H9 (cell line): ENCODE results near the gene SPRED1. TPM values are rescaled to one million over a fixed set of nuclear protein-coding genes. Genes with fewer than 3 reads are reported as not detected.

Experiments
- DNase-seq: peaks from one replicate; pipeline ENCODE4 v3.0.0-alpha.2; 2017
- H2AFZ ChIP-seq: one replicate; pipeline ENCODE4 v1.6.1; 2013; ENCODE audit warnings: mild to moderate bottlenecking, low read length, control low read depth, moderate library complexity
- H2AK5ac ChIP-seq: 2 replicates; pipeline ENCODE4 v1.6.1; 2013; ENCODE audit warnings: low read length, control low read depth, mixed read lengths; ENCODE audit not compliant: insufficient read length
- H2BK120ac ChIP-seq: one replicate; pipeline ENCODE4 v1.6.1; 2013; ENCODE audit warnings: low read depth, mild to moderate bottlenecking, low read length, control low read depth, inconsistent platforms; ENCODE audit not compliant: poor library complexity, severe bottlenecking
- H2BK12ac ChIP-seq: 2 replicates; pipeline ENCODE4 v1.6.1; 2013; ENCODE audit warnings: low read length, control low read depth, mixed read lengths, low read depth; ENCODE audit not compliant: insufficient read length
- H2BK15ac ChIP-seq: 2 replicates; pipeline ENCODE4 v1.6.1; 2013; ENCODE audit warnings: low read depth, low read length, control low read depth
- H2BK20ac ChIP-seq: one replicate; pipeline ENCODE4 v1.6.1; 2013; ENCODE audit warnings: low read depth, mild to moderate bottlenecking, low read length, control low read depth, inconsistent platforms; ENCODE audit not compliant: poor library complexity, severe bottlenecking
- H2BK5ac ChIP-seq: 2 replicates; pipeline ENCODE4 v1.6.1; 2013; ENCODE audit warnings: low read length, control low read depth, mixed read lengths; ENCODE audit not compliant: insufficient read length
- H3K14ac ChIP-seq: 2 replicates; pipeline ENCODE4 v1.6.1; 2013; ENCODE audit warnings: low read length, control low read depth; ENCODE audit not compliant: insufficient read depth
- H3K18ac ChIP-seq: 2 replicates; pipeline ENCODE4 v1.6.1; 2013; ENCODE audit warnings: low read depth, mild to moderate bottlenecking, mixed read lengths, low read length, control low read depth; ENCODE audit not compliant: insufficient read length
- H3K23ac ChIP-seq: 2 replicates; pipeline ENCODE4 v1.6.1; 2013; ENCODE audit warnings: low read length, control low read depth, mixed read lengths, low read depth; ENCODE audit not compliant: insufficient read length
- H3K23me2 ChIP-seq: 2 replicates; pipeline ENCODE4 v1.6.1; 2013; ENCODE audit warnings: low read depth, mild to moderate bottlenecking, mixed read lengths, low read length, control low read depth; ENCODE audit not compliant: insufficient read length, poor library complexity, severe bottlenecking
- H3K27ac ChIP-seq: 2 replicates; pipeline ENCODE4 v1.5.1; 2013; ENCODE audit warnings: low read length, control low read depth, mixed read lengths, low read depth; ENCODE audit not compliant: insufficient read length
- H3K27me3 ChIP-seq: 2 replicates; pipeline ENCODE4 v1.6.1; 2013; ENCODE audit warnings: low read length, control low read depth, inconsistent platforms; ENCODE audit not compliant: insufficient read depth
- H3K4ac ChIP-seq: 2 replicates; pipeline ENCODE4 v1.6.1; 2013; ENCODE audit warnings: low read depth, mild to moderate bottlenecking, control low read depth, inconsistent platforms, low read length, moderate library complexity
- H3K4me1 ChIP-seq: 2 replicates; pipeline ENCODE4 v1.6.1; 2013; ENCODE audit warnings: low read length, control low read depth, inconsistent platforms; ENCODE audit not compliant: insufficient read depth
- H3K4me2 ChIP-seq: 2 replicates; pipeline ENCODE4 v1.6.1; 2013; ENCODE audit warnings: low read length, control low read depth, mixed read lengths; ENCODE audit not compliant: insufficient read length, insufficient read depth
- H3K56ac ChIP-seq: 2 replicates; pipeline ENCODE4 v1.6.1; 2013; ENCODE audit warnings: low read depth, mild to moderate bottlenecking, mixed read lengths, low read length, control low read depth; ENCODE audit not compliant: insufficient read length
- H3K79me1 ChIP-seq: 2 replicates; pipeline ENCODE4 v1.6.1; 2013; ENCODE audit warnings: low read depth, mild to moderate bottlenecking, moderate library complexity, low read length, control low read depth, inconsistent platforms; ENCODE audit not compliant: insufficient read depth, poor library complexity, severe bottlenecking
- H3K79me2 ChIP-seq: 2 replicates; pipeline ENCODE4 v1.6.1; 2013; ENCODE audit warnings: low read length, control low read depth, inconsistent platforms; ENCODE audit not compliant: insufficient read depth
- H3K9ac ChIP-seq: 2 replicates; pipeline ENCODE4 v1.6.1; 2013; ENCODE audit warnings: low read length, control low read depth, mixed read lengths; ENCODE audit not compliant: insufficient read length; ENCODE audit errors: extremely low read depth
- H3K9me3 ChIP-seq: one replicate; pipeline ENCODE4 v1.6.1; 2013; ENCODE audit warnings: low read depth, low read length, inconsistent platforms; ENCODE audit not compliant: control insufficient read depth
- H3T11ph ChIP-seq: one replicate; pipeline ENCODE4 v1.6.1; 2013; ENCODE audit warnings: mild to moderate bottlenecking, low read length, control low read depth, inconsistent platforms
- H4K20me1 ChIP-seq: one replicate; pipeline ENCODE4 v1.6.1; 2013; ENCODE audit not compliant: control insufficient read depth, insufficient read length, insufficient read depth
- H4K5ac ChIP-seq: 2 replicates; pipeline ENCODE4 v1.6.1; 2013; ENCODE audit warnings: low read depth, mild to moderate bottlenecking, mixed read lengths, low read length, control low read depth; ENCODE audit not compliant: insufficient read length
- H4K8ac ChIP-seq: replicated peaks from 2 replicates; pipeline ENCODE4 v1.6.1; 2013; ENCODE audit warnings: low read length, control low read depth, mixed read lengths, low read depth; ENCODE audit not compliant: insufficient read length
- H4K91ac ChIP-seq: 2 replicates; pipeline ENCODE4 v1.6.1; 2013; ENCODE audit warnings: low read depth, mild to moderate bottlenecking, moderate library complexity, mixed read lengths, low read length, control low read depth; ENCODE audit not compliant: insufficient read length
- H3K27ac Mint-ChIP-seq, 3 experiments: 2 replicates in 2 of 3; 3 replicates in 1 of 3; pipeline ENCODE4 v1.8.0; 2020 to 2021; ENCODE audit warnings: mixed read lengths in 3 of 3, mild to moderate bottlenecking in 1 of 3, moderate library complexity in 1 of 3
- H3K27me3 Mint-ChIP-seq: 2 replicates; pipeline ENCODE4 v1.8.0; 2021; ENCODE audit warnings: low read depth, mild to moderate bottlenecking, moderate library complexity, mixed read lengths
- H3K36me3 Mint-ChIP-seq, 3 experiments: 2 replicates in 2 of 3; 3 replicates in 1 of 3; pipeline ENCODE4 v1.8.0; 2020 to 2021; ENCODE audit warnings: low read depth in 3 of 3, mixed read lengths in 3 of 3; ENCODE audit not compliant: insufficient read depth in 1 of 3
- H3K4me1 Mint-ChIP-seq, 2 experiments: 2 replicates each; pipeline ENCODE4 v1.8.0; 2020; ENCODE audit warnings: mixed read lengths in 2 of 2
- H3K4me3 Mint-ChIP-seq, 2 experiments: 2 replicates in 1 of 2; 3 replicates in 1 of 2; pipeline ENCODE4 v1.8.0; 2020 to 2021; ENCODE audit warnings: mild to moderate bottlenecking in 2 of 2, mixed read lengths in 2 of 2, moderate library complexity in 1 of 2
- H3K9me3 Mint-ChIP-seq, 2 experiments: 2 replicates in 1 of 2; 3 replicates in 1 of 2; pipeline ENCODE4 v1.8.0; 2020; ENCODE audit warnings: mild to moderate bottlenecking in 2 of 2, mixed read lengths in 2 of 2, moderate library complexity in 1 of 2
- CTCF ChIP-seq: fragments of 200-600 bp; sonication (generic); conservative IDR thresholded peaks from 3 replicates; pipeline ENCODE4 v1.8.0; 2021; ENCODE audit warnings: antibody characterized with exemption, mild to moderate bottlenecking
- WGBS: extraction: QIAGEN DNeasy Blood & Tissue Kit; methylation state at CpG from one replicate; pipeline ENCODE4 v1.1.7; 2013; ENCODE audit warnings: missing lambda C conversion rate, low lambda C conversion rate, mixed read lengths; ENCODE audit not compliant: insufficient read length; ENCODE audit errors: extremely low coverage; 5-methylcytosine and 5-hydroxymethylcytosine counted together
- total RNA-seq: library from RNA; stranded (reverse); gene quantifications from 2 replicates; pipeline ENCODE4 v1.2.1, GENCODE V29; 2021

SPRED1 gene
- total RNA-seq, 1 experiment from 2014 or later = 41.0 TPM

- Histone ChIP-seq H3K4ac (no peak overlapping the region), H4K8ac (no peak overlapping the region), H3K4me1 (no peaks in the 10 kb centered on the region; the same call in 1 of the 2 replicates), H2AFZ (no peak overlapping the region), H3K9ac (no peak overlapping the region), H3K23me2 (no peaks in the 10 kb centered on the region), H4K20me1 (no peaks in the 10 kb centered on the region), H3K4me2 (no peak overlapping the region), H3K79me2 (peaks cover 36% of the 10 kb centered on the region; the same call in 1 of the 2 replicates), H2BK15ac (no peak overlapping the region), H2BK5ac (no peak overlapping the region), H3T11ph (no peak overlapping the region), H3K9me3 (no peaks in the 10 kb centered on the region), H3K56ac (no peak overlapping the region), H4K5ac (no peak overlapping the region), H3K14ac (no peak overlapping the region), H2BK20ac (no peak overlapping the region), H3K27ac (no peak overlapping the region), H2AK5ac (no peak overlapping the region), H2BK12ac (no peak overlapping the region), H2BK120ac (no peak overlapping the region), H3K27me3 (no peaks in the 10 kb centered on the region), H4K91ac (no peak overlapping the region), H3K79me1 (peaks cover 15% of the 10 kb centered on the region), H3K18ac (no peak overlapping the region), H3K23ac (no peak overlapping the region)
- H3K4me3 Mint-ChIP-seq = no peak overlapping the region
- no peaks in the 10 kb centered on the region for H3K27me3 Mint-ChIP-seq
- H3K9me3 Mint-ChIP-seq = peaks cover 29% of the 10 kb centered on the region in 2 experiments
- no peak overlapping the region for H3K27ac Mint-ChIP-seq
- peaks cover 31 to 34% (median 33%) of the 10 kb centered on the region in 3 experiments for H3K36me3 Mint-ChIP-seq
- WGBS = no CpG with 5 or more reads among the region's 3 CpGs
- peaks cover 3 to 10% of the 10 kb centered on the region in 2 experiments; a peak in 2 of 4 replicates for H3K4me1 Mint-ChIP-seq
- DNase-seq = no peak
- no peak for TF ChIP-seq CTCF
Measured at GRCh38 chr15:38294126-38294525, 41.5 kb downstream of the SPRED1 start.
